CD4-positive, alpha-beta T cell treated with Interleukin-6 at 100 ng/mL for 8 hours (primary cell): Measurements from ENCODE around the gene INPP4B.

Experiments
- DNase-seq: peaks from one replicate; pipeline ENCODE4 v3.0.0-alpha.2; 2020; ENCODE audit warnings: mixed read lengths, low spot score

Gene INPP4B

GRCh38 chr4:142725886-142726285 is 120.2 kb downstream of the INPP4B start:
- no peak for DNase-seq

DNA sequence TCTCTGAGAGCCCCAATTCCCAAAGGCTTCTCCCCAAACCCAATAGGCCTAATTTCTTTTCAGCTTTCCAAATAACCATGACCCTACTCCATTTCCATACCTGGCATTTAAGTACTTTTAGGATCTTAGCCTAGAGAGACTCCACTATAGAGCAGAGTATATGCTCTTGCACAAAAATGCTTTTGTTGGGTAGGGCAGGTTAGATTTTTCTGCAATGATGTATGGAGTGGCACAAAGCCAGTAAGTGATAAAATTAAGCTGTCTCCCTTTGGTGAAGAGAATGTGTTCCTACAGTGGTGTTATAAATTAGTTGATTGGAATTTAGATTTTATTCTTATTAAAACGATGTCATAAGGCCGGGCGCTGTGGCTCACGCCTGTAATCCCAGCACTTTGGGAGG is 124.9 kb downstream of the INPP4B start:
- no peak for DNase-seq

DNA sequence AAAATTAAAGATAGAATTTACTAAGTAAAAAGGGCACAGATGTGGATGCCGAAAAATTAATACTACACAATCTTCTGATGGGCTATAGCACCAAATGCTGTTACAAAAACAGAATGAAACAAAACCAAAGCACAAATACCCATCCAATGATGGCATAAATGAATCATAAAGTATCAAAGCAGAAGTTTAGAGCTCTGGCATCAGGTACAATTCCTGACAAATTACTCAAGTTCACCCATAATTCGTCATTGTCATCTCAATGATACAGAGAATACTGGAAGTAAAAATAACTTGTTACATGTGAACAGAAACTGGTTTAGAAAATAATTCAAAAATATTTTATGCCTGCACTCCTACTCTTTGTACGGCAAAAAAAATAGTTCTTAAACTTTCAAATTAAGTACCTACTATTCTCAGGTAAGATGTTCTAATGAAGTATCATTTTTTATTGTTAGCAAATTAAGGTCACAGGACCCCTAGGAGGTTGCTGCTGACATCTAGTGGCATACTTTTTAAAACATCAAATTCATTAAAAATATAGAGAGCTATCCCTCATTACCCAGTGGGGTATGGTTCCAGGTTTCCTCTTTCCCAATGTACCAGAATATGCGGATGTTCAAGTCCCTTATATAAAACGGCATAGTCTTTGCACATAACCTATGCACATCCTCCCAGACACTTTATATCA is 126.1 kb downstream of the INPP4B start:
- DNase-seq: peak; percentile 43

GRCh38 chr4:142718981-142719380 is 127.1 kb downstream of the INPP4B start:
- DNase-seq: no peak

GRCh38 chr4:142715727-142716126 is 130.4 kb downstream of the INPP4B start:
- DNase-seq: no peak

GRCh38 chr4:142713282-142714030 is 132.6 kb downstream of the INPP4B start:
- no peak for DNase-seq

GRCh38 chr4:142708231-142708630 is 137.9 kb downstream of the INPP4B start:
- DNase-seq: no peak

DNA sequence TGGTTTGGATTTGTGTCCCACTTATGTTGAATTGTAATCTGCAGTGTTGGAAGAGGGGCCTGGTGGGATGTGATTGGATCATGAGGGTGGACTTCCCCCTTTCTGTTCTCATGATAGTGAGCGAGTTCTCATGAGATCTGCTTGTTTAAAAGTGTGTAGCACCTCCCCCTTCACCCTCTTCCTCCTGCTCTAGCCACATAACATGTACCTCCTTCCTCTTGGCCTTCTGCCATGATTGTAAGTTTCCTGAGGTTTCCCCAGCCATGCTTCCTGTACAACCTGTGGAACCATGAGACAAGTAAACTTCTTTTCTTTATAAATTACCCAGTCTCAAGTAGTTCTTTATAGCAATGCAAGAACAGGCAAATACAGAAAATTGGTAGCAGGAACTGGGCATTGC is 138.7 kb downstream of the INPP4B start:
- DNase-seq: peak; percentile 48

DNA sequence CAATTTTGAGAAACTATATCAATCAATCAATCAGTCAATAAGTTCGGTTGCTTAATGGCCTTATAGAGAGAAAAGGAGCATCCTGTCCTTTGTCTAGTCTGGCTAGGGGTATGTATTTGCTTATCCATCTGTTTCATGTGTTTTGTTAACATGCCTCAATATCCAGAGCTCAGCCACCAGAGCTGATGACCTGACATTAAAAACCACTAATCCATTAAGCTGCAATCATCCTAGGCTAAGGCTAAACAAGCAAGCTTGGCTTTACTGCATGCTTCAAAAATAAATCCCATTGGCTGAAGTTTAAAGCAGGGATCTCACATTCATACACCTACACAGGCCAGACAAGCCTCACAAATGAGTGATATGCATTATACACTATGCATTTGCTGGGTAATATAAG is 139.7 kb downstream of the INPP4B start:
- no peak for DNase-seq

DNA sequence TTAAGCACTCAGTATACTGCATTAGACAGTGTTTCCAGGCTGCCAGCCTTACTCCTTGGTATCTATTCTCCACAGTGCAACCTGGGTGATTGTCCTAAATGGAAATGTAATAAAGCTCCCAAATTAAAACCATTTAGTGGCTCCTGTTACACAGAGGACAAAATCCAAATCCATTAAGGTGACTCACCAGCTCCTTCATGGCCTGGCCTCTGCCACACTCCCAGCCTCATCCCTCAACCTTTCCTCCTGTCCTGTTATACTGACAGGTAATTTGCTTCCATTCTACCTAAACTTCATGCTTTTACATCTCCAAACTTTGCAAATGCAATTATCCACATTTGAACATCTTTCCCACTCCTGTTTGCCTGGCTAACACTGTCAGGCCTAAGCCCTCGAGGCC is 140.3 kb downstream of the INPP4B start:
- DNase-seq: no peak

GRCh38 chr4:142703694-142704309 is 142.3 kb downstream of the INPP4B start:
- peak; percentile 56 for DNase-seq

- no peak for DNase-seq
Observed at GRCh38 chr4:142701017-142701416, 145.1 kb downstream of the INPP4B start.

- DNase-seq: peak; percentile 29
Observed at GRCh38 chr4:142700531-142700930, 145.6 kb downstream of the INPP4B start.

DNA sequence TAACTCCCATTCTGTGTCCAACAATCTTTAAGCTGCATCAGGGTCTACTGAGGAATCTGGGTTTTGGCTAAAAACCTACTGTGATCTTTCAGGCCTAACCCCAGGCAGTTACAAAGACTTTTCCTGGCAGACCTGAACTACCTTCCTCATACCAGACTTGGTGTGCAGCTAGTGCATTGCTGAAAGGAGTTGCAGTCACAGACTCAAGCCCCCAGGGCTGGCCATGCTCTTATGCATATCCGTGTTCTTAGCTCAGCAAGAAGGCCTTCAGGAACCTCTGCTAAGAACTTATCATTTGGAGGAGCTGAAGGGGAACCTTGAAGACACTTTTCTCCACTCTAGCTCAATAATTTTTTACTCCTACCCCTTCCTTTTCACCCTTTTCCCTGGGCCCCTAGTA is 147.5 kb downstream of the INPP4B start:
- no peak for DNase-seq

- DNase-seq: no peak
Observed at GRCh38 chr4:142697928-142698327, 148.2 kb downstream of the INPP4B start.

- DNase-seq: no peak
Observed at GRCh38 chr4:142697320-142697719, 148.8 kb downstream of the INPP4B start.

DNA sequence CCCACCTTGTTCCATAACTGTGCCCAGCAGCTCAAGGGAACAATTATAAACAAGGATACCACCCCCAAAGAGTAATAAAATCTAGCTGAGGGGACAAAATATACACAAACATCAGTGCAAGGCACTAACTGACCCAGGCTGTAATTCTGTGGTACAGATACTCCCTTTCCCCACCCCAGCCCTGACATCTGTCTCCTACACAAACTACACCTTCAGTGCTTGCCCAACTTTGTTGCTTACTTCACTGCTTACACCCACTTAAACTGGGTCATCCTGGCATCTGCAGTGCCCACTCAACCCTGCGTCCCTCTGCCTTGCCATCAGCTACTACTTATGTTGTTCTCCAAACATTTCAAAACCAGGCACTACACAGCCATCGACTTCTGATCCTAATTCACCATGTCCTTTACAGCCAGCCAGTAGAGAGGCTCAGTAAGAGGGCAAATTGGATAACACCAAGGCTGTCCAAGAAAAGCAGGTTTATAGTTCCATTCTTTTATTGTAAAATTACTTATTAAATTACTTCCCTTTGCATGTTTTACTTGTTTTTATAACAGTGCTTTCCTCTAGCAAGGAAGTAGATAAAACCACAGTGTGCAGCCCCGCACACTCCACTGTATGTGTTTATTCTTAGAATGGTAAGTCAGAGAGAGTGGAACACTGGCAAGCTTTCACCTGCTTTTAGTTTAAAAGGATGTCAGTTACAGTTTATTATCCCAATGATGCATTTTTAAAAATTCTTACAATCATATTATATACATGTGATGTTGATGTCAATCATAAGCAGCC is 149.6 kb downstream of the INPP4B start:
- peak; percentile 53 for DNase-seq

GRCh38 chr4:142690406-142691163 is 155.5 kb downstream of the INPP4B start:
- DNase-seq: no peak

DNA sequence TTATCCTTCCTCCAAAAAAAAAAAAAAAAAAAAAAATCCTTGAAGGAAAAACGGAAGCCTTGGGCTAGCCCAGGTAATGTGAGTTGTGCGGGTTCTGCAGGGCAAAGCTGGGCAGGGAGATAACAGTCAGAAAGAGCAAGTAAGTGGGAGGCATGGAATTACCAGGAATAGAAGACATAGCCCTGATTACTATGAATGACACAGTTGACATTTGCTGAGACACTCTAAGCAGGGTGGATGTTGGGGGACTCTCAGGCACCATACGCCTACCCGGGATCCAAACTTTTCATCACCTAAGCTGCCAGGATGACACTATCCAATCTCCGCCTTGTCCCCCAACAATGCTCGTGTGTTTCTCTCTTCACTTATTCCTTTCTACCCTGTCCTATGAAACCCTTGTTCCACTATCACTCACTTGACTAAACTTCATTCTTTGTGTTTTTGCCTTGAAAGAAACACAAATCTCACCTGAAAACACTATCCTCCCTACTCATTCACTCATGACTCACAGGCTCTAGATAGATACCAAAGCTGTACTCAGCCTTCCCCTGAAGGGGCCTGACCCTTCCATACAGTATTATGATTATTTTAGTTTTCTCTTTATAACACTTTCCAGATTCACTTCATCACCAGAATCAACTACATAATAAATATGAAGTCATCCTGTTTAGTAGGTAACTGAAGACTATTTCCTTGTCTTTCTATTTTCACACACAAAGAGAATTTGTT is 158.4 kb downstream of the INPP4B start:
- DNase-seq: no peak

DNA sequence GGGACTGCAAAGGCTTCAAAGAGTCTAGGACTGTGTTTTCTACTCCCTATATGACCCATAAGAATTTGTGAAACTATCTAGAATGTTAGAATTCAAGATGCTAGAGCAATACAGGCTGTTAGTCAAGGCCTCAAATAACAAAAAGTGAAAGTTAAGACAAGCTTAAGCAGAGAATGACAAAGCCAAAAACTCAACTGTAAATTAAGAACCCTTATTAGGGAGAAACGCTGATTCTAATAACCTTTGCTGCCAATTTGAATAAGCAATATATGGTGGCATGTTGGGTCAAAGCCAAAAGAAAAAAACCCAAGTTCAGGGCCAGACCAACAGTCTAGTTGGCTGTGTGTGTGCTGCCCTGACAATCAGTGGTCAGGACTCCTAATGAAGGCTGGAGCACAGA is 160.0 kb downstream of the INPP4B start:
- DNase-seq: no peak

GRCh38 chr4:142683997-142684396 is 162.1 kb downstream of the INPP4B start:
- no peak for DNase-seq
